A673 (cell line): ENCODE data around the gene ME2.

ENCODE experiments used
- EZH2 ChIP-seq: fragments of 200-600 bp; sonication (generic); IDR thresholded peaks from 2 replicates; pipeline ENCODE4 v1.6.1; 2017; ENCODE audit warnings: borderline replicate concordance, low read depth, mild to moderate bottlenecking, mixed read lengths, antibody characterized with exemption, low read length; ENCODE audit not compliant: poor library complexity, severe bottlenecking
- TF ChIP-seq, protein P1 (sequence below): fragments of 300-800, 200-600 bp; sonication (generic); conservative IDR thresholded peaks from 2 replicates; pipeline ENCODE4 v1.5.1; 2017; ENCODE audit warnings: low read depth, mild to moderate bottlenecking, antibody characterized with exemption, low read length, moderate library complexity, mixed read lengths

- TF ChIP-seq, protein P1, sequence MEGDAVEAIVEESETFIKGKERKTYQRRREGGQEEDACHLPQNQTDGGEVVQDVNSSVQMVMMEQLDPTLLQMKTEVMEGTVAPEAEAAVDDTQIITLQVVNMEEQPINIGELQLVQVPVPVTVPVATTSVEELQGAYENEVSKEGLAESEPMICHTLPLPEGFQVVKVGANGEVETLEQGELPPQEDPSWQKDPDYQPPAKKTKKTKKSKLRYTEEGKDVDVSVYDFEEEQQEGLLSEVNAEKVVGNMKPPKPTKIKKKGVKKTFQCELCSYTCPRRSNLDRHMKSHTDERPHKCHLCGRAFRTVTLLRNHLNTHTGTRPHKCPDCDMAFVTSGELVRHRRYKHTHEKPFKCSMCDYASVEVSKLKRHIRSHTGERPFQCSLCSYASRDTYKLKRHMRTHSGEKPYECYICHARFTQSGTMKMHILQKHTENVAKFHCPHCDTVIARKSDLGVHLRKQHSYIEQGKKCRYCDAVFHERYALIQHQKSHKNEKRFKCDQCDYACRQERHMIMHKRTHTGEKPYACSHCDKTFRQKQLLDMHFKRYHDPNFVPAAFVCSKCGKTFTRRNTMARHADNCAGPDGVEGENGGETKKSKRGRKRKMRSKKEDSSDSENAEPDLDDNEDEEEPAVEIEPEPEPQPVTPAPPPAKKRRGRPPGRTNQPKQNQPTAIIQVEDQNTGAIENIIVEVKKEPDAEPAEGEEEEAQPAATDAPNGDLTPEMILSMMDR, result no peak
- TF ChIP-seq EZH2, result no peak
Observed at GRCh38 chr18:50863840-50864375, 15.0 kb upstream of the ME2 start.
